OCI-LY1 (cell line): ENCODE data around the gene PFKFB2.

Source experiments
- CTCF ChIP-seq: fragments of 200-600 bp; sonication (generic), shearing (Covaris generic); IDR thresholded peaks from 2 replicates; pipeline ENCODE4 v1.5.1; 2017; ENCODE audit warnings: mild to moderate bottlenecking, antibody characterized with exemption, low read length, moderate library complexity, mixed read lengths
- EZH2 ChIP-seq: fragments of 200-600 bp; sonication (generic), shearing (Covaris generic); IDR thresholded peaks from 2 replicates; pipeline ENCODE4 v1.8.0; 2017; ENCODE audit warnings: borderline replicate concordance, mixed run types, mild to moderate bottlenecking, antibody characterized with exemption, low read length, moderate library complexity, mixed read lengths

GRCh38 chr1:207034998-207035397 lies 18.1 kb upstream of the PFKFB2 start:
- TF ChIP-seq CTCF (no peak), EZH2 (no peak)
